LNCaP clone FGC (cell line): ENCODE data around the gene SUN2.

Experiments
- DNase-seq: peaks from one replicate; pipeline ENCODE4 v3.0.0-alpha.2; 2011; ENCODE audit warnings: low read depth
- H3K4me3 ChIP-seq: 2 replicates; pipeline ENCODE4 v1.5.1; 2011; ENCODE audit warnings: mild to moderate bottlenecking, low read depth, low read length, control low read depth
- CTCF ChIP-seq: IDR thresholded peaks from 2 replicates; pipeline ENCODE4 v1.5.1; 2012; ENCODE audit warnings: mild to moderate bottlenecking; ENCODE audit not compliant: control insufficient read depth, insufficient read depth; ENCODE audit errors: extremely low read depth

SUN2 gene

GRCh38 chr22:38689651-38690050 lies 66.1 kb downstream of the SUN2 start:
- TF ChIP-seq CTCF, result no peak
- H3K4me3 ChIP-seq, result no peak overlapping the region
- no peak for DNase-seq

GRCh38 chr22:38685761-38686160 lies 70.0 kb downstream of the SUN2 start:
- no peak overlapping the region for H3K4me3 ChIP-seq
- no peak for DNase-seq
- TF ChIP-seq CTCF, result no peak

- no peak for DNase-seq
- no peak overlapping the region for H3K4me3 ChIP-seq
- TF ChIP-seq CTCF, result no peak
These were observed 70.9 kb downstream of the SUN2 start for GRCh38 chr22:38684895-38685294.
